IMR-90 (cell line): Measurements from ENCODE around the gene SOX2. TPM values are rescaled to one million over a fixed set of nuclear protein-coding genes. Genes with fewer than 3 reads are reported as not detected.

Experiments used
- ATAC-seq: fragments of 200-7000 bp; cut with Tn5 transposase; 2 replicates; pipeline ENCODE4 v1.9.1; 2020; ENCODE audit warnings: low read depth, mild to moderate bottlenecking, moderate library complexity
- BruUV-seq: library from RNA; stranded (reverse); fragments of 400-500 nt; replicated peaks from 2 replicates; lab custom pipeline; 2021; lab: Mats Ljungman, UMichigan
- CTCF ChIA-PET: fragments of 300-600 bp; formaldehyde crosslinking; extraction: SDS; loops from one replicate; lab custom pipeline; 2021; ENCODE audit warnings: antibody characterized with exemption; lab: Yijun Ruan, JAX
- POLR2A ChIA-PET: fragments of 300-600 bp; sonication (Branson Sonifier 250); formaldehyde crosslinking; loops from one replicate; lab custom pipeline; 2022; ENCODE audit warnings: antibody characterized with exemption; ENCODE audit not compliant: unreplicated experiment; lab: Charles Lee
- DNase-seq: peaks from one replicate; pipeline ENCODE4 v3.0.0; 2013
- H2AFZ ChIP-seq: replicated peaks from 2 replicates; pipeline ENCODE3; 2013; ENCODE audit warnings: low read length, mild to moderate bottlenecking; ENCODE audit not compliant: poor library complexity
- H2AK5ac ChIP-seq: 2 replicates; pipeline ENCODE4 v1.6.1; 2013; ENCODE audit warnings: low read depth, low read length, inconsistent platforms
- H2AK9ac ChIP-seq: replicated peaks from 2 replicates; pipeline ENCODE3; 2013; ENCODE audit warnings: mild to moderate bottlenecking, low read depth, low read length, moderate library complexity; ENCODE audit not compliant: poor library complexity
- H2BK120ac ChIP-seq: 2 replicates; pipeline ENCODE4 v1.6.1; 2013; ENCODE audit warnings: low read depth, low read length, inconsistent platforms
- H2BK15ac ChIP-seq: 3 replicates; pipeline ENCODE4 v1.6.1; 2013; ENCODE audit warnings: low read depth, low read length, inconsistent platforms
- H2BK20ac ChIP-seq: 2 replicates; pipeline ENCODE4 v1.6.1; 2013; ENCODE audit warnings: low read depth, mild to moderate bottlenecking, inconsistent platforms, low read length, moderate library complexity
- H2BK5ac ChIP-seq: 2 replicates; pipeline ENCODE4 v1.6.1; 2013; ENCODE audit warnings: mild to moderate bottlenecking, low read depth, low read length, inconsistent platforms; ENCODE audit not compliant: poor library complexity, severe bottlenecking
- H3K14ac ChIP-seq: replicated peaks from 2 replicates; pipeline ENCODE4 v1.6.1; 2013; ENCODE audit warnings: low read depth, low read length, inconsistent platforms
- H3K18ac ChIP-seq: 2 replicates; pipeline ENCODE4 v1.6.1; 2013; ENCODE audit warnings: low read depth, low read length, control low read depth
- H3K23ac ChIP-seq: 2 replicates; pipeline ENCODE4 v1.6.1; 2013; ENCODE audit warnings: low read depth, low read length, inconsistent platforms
- H3K27ac ChIP-seq: 2 replicates; pipeline ENCODE4 v1.5.1; 2013; ENCODE audit warnings: mild to moderate bottlenecking, control low read depth, low read length; ENCODE audit not compliant: insufficient read depth
- H3K27me3 ChIP-seq: 2 replicates; pipeline ENCODE4 v1.6.1; 2013; ENCODE audit warnings: low read length; ENCODE audit not compliant: control insufficient read depth, insufficient read depth
- H3K36me3 ChIP-seq: 2 replicates; pipeline ENCODE4 v1.6.1; 2013; ENCODE audit warnings: low read length, mixed read lengths; ENCODE audit not compliant: control insufficient read depth, insufficient read depth
- H3K4ac ChIP-seq: 2 replicates; pipeline ENCODE4 v1.6.1; 2013; ENCODE audit warnings: low read depth, low read length, inconsistent platforms
- H3K4me1 ChIP-seq: 2 replicates; pipeline ENCODE4 v1.6.1; 2013; ENCODE audit warnings: low read length, mixed read lengths; ENCODE audit not compliant: control insufficient read depth, insufficient read depth
- H3K4me2 ChIP-seq: 2 replicates; pipeline ENCODE4 v1.6.1; 2013; ENCODE audit warnings: low read depth, mild to moderate bottlenecking, control low read depth, low read length, moderate library complexity
- H3K4me3 ChIP-seq: 2 replicates; pipeline ENCODE4 v1.5.1; 2013; ENCODE audit warnings: low read depth, mild to moderate bottlenecking, control low read depth, low read length, moderate library complexity; ENCODE audit not compliant: insufficient read depth
- H3K56ac ChIP-seq: 2 replicates; pipeline ENCODE4 v1.6.1; 2013; ENCODE audit warnings: low read length, inconsistent platforms; ENCODE audit not compliant: insufficient read depth; ENCODE audit errors: extremely low read depth
- H3K79me1 ChIP-seq, 2 experiments: 2 replicates each; pipeline ENCODE4 v1.6.1; 2013; ENCODE audit warnings: low read length in 2 of 2, inconsistent platforms in 1 of 2, low read depth in 1 of 2
- H3K9ac ChIP-seq: 2 replicates; pipeline ENCODE4 v1.6.1; 2013; ENCODE audit warnings: low read depth, low read length, control low read depth
- H3K9me1 ChIP-seq: 2 replicates; pipeline ENCODE4 v1.6.1; 2013; ENCODE audit warnings: low read length, inconsistent platforms; ENCODE audit not compliant: insufficient read depth
- H3K9me3 ChIP-seq: 2 replicates; pipeline ENCODE4 v1.6.1; 2013; ENCODE audit warnings: low read length; ENCODE audit not compliant: control insufficient read depth, insufficient read depth
- H4K20me1 ChIP-seq: 2 replicates; pipeline ENCODE4 v1.6.1; 2013; ENCODE audit warnings: low read length, inconsistent platforms; ENCODE audit not compliant: insufficient read depth
- H4K5ac ChIP-seq: 2 replicates; pipeline ENCODE4 v1.6.1; 2013; ENCODE audit warnings: mild to moderate bottlenecking, low read depth, low read length, control low read depth
- H4K8ac ChIP-seq, 2 experiments: 2 replicates each; pipeline ENCODE4 v1.6.1; 2013; ENCODE audit warnings: low read depth in 2 of 2, low read length in 2 of 2, control low read depth in 1 of 2, inconsistent platforms in 1 of 2
- H4K91ac ChIP-seq: 2 replicates; pipeline ENCODE4 v1.6.1; 2013; ENCODE audit warnings: low read depth, low read length, inconsistent platforms; ENCODE audit not compliant: insufficient read depth
- FOS ChIP-seq: fragments of 150-350 bp; IDR thresholded peaks from 2 replicates; pipeline ENCODE4 v1.6.1; 2016; ENCODE audit warnings: low read depth, low read length
- MAFK ChIP-seq: IDR thresholded peaks from 2 replicates; pipeline ENCODE4 v1.6.1; 2012; ENCODE audit warnings: low read depth, low read length, improper control_type of control experiment
- MAZ ChIP-seq: IDR thresholded peaks from 2 replicates; pipeline ENCODE4 v1.6.1; 2012; ENCODE audit warnings: low read depth, mild to moderate bottlenecking, low read length, improper control_type of control experiment, moderate library complexity, borderline replicate concordance
- MXI1 ChIP-seq: IDR thresholded peaks from 2 replicates; pipeline ENCODE4 v1.6.1; 2012; ENCODE audit warnings: low read depth, mild to moderate bottlenecking, low read length, moderate library complexity, borderline replicate concordance
- NFE2L2 ChIP-seq: fragments of 150-350 bp; IDR thresholded peaks from 2 replicates; pipeline ENCODE4 v1.6.1; 2016; ENCODE audit warnings: low read depth, mild to moderate bottlenecking, low read length
- POLR2A ChIP-seq: IDR thresholded peaks from 2 replicates; pipeline ENCODE4 v1.6.1; 2012; ENCODE audit warnings: mild to moderate bottlenecking, low read depth, low read length
- RAD21 ChIP-seq: IDR thresholded peaks from 2 replicates; pipeline ENCODE4 v1.6.1; 2012; ENCODE audit warnings: low read length, improper control_type of control experiment
- RFX5 ChIP-seq: IDR thresholded peaks from 2 replicates; pipeline ENCODE4 v1.8.0; 2012; ENCODE audit warnings: low read depth, mild to moderate bottlenecking, low read length, moderate library complexity
- WGBS, 2 experiments: methylation state at CpG; one replicate each; pipeline versions ENCODE4 v1.1.5 to v1.1.7; 2013; ENCODE audit warnings: missing lambda C conversion rate in 2 of 2; ENCODE audit not compliant: insufficient read length in 1 of 2; ENCODE audit errors: extremely low coverage in 2 of 2; 5-methylcytosine and 5-hydroxymethylcytosine counted together
- dilution Hi-C: fragments of 300-500 bp; cut with HindIII; formaldehyde crosslinking; loops from one replicate; pipeline ENCODE4 v1.14.3; 2018; ENCODE audit warnings: low sequenced_read_pairs; ENCODE audit not compliant: unreplicated experiment
- in situ Hi-C: fragments of 300-500 bp; cut with MboI; formaldehyde crosslinking; loops from 3 replicates; pipeline ENCODE4 v1.14.3; 2019; ENCODE audit warnings: low sequenced_read_pairs, inconsistent platforms, mixed read lengths
- intact Hi-C: fragments of 100-400 bp; cut with micrococcal nuclease; formaldehyde crosslinking; loops from 2 replicates; pipeline ENCODE4 v1.10.0; 2022
- polyA plus RNA-seq, 3 experiments: library from polyadenylated mRNA; depleted of rRNA; stranded (reverse); fragments of >200 nt; gene quantifications; 2 replicates each; pipeline ENCODE4 v1.2.3, GENCODE V29; 2012; ENCODE audit warnings: low replicate concordance in 1 of 3
- total RNA-seq: library from RNA; depleted of rRNA; stranded (reverse); fragments of >200 nt; gene quantifications from 2 replicates; pipeline ENCODE4 v1.2.3, GENCODE V29; 2012
- TF ChIP-seq, protein P1 (sequence below): fragments of 150-350 bp; IDR thresholded peaks from 2 replicates; pipeline ENCODE4 v1.6.1; 2016; ENCODE audit warnings: low read depth, mild to moderate bottlenecking, low read length, moderate library complexity, borderline replicate concordance

The SOX2 gene
- total and polyA plus RNA-seq, 2 of the 4 experiments (the other 2 are of a cell fraction), result not detected

DNA sequence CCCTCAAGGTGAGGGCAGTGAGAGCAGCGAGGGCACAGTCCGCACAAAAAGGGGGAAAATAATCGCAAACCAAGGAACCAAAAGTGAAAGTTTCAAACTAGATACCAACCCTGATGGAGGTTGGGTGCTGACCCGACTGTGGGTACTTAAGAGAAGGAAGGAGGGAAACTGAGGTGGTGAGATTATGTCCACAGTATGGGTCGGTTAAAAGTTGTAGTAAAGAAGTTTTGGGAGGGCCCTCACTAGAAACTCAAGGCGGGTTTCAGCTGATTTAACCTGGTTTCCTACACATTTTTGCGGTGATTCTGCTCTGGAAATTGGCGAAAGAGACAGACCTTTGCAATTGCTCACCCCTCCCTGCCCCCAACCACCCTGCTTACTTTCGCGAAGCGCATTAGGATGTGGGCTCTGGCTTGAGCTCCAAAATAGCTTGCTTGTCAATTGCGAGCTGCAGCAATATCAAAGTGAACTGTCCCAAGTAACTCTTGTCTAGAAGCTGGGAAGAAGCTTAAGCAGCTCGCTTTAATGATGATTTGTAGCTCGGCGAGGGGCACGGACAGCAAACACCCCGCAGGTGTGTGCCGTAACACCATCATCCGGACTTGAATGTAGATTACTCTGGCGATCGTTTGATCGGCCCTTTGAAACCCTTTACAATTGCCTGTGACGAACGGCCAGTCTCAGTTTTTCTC is 15.8 kb downstream of the SOX2 start:
- no peak overlapping the region for H3K18ac ChIP-seq
- TF ChIP-seq POLR2A (no peak), NFE2L2 (no peak), RFX5 (no peak), MXI1 (no peak), MAFK (no peak), RAD21 (no peak), FOS (no peak), MAZ (no peak)
- TF ChIP-seq, protein P1, sequence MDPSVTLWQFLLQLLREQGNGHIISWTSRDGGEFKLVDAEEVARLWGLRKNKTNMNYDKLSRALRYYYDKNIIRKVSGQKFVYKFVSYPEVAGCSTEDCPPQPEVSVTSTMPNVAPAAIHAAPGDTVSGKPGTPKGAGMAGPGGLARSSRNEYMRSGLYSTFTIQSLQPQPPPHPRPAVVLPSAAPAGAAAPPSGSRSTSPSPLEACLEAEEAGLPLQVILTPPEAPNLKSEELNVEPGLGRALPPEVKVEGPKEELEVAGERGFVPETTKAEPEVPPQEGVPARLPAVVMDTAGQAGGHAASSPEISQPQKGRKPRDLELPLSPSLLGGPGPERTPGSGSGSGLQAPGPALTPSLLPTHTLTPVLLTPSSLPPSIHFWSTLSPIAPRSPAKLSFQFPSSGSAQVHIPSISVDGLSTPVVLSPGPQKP, result no peak
- no peak overlapping the region for H4K91ac ChIP-seq
- no peak overlapping the region for H2BK20ac ChIP-seq
- H3K14ac ChIP-seq, result no peak overlapping the region
- H4K8ac ChIP-seq, result no peak overlapping the region
- H4K5ac ChIP-seq, result no peak overlapping the region
- BruUV-seq, result no TSS peak
- H3K4me2 ChIP-seq, result peak overlapping the region; percentile 78
- H3K56ac ChIP-seq, result no peak overlapping the region
- peaks cover 2% of the 10 kb centered on the region for H3K9me3 ChIP-seq
- H3K36me3 ChIP-seq, result no peaks in the 10 kb centered on the region
- H3K27me3 ChIP-seq, result peaks cover 49% of the 10 kb centered on the region
- H4K20me1 ChIP-seq, result no peaks in the 10 kb centered on the region
- H3K27ac ChIP-seq, result no peak overlapping the region
- H3K79me1 ChIP-seq, result no peaks in the 10 kb centered on the region
- CTCF ChIA-PET, result no interaction called here
- no peak overlapping the region for H3K4ac ChIP-seq
- no peak for ATAC-seq
- H2BK15ac ChIP-seq, result no peak overlapping the region
- H2BK120ac ChIP-seq, result no peak overlapping the region
- no peaks in the 10 kb centered on the region for H3K9me1 ChIP-seq
- H2AFZ ChIP-seq, result peak overlapping the region; percentile 24
- WGBS, 2 experiments, result 3% methylated on average over 6 of the region's 24 CpGs; no CpG with 5 or more reads in 1 of the 2 experiments
- in situ Hi-C loops, result no loop called here
- no peak overlapping the region for H2AK5ac ChIP-seq
- dilution Hi-C loops, result no loop called here
- POLR2A ChIA-PET, result no interaction called here
- DNase-seq, result no peak
- H3K4me3 ChIP-seq, result peak overlapping the region; percentile 23; the same call in 1 of the 2 replicates
- no peak overlapping the region for H2BK5ac ChIP-seq
- H3K4me1 ChIP-seq, result no peaks in the 10 kb centered on the region
- no peak overlapping the region for H3K23ac ChIP-seq
- H2AK9ac ChIP-seq, result no peak overlapping the region
- intact Hi-C loops, result no loop called here
- H3K9ac ChIP-seq, result no peak overlapping the region
